ENCODE results near the gene SLC41A3.
"Not testable (repeated sequence)": the region's sequence is repeated elsewhere in the genome, so short reads cannot be mapped to it uniquely, and the experiment has no call there.

The SLC41A3 gene

GRCh38 chr3:126003447-126004190 is 80.3 kb downstream of the SLC41A3 start:
- DNase-seq (ENCODE audit: low spot score), result no peak

GRCh38 chr3:126002189-126002588 is 81.7 kb downstream of the SLC41A3 start:
- no peak for DNase-seq (ENCODE audit: low spot score)

- DNase-seq (ENCODE audit: low spot score), result not testable (repeated sequence)
Measured at GRCh38 chr3:125996751-125997150, 87.2 kb downstream of the SLC41A3 start.

GRCh38 chr3:125990253-125990970 is 93.5 kb downstream of the SLC41A3 start:
- peak; percentile 46 for DNase-seq (ENCODE audit: low spot score)

- not testable (repeated sequence) for DNase-seq (ENCODE audit: low spot score)
Measured at GRCh38 chr3:125984951-125985350, 99.0 kb downstream of the SLC41A3 start.

- not testable (repeated sequence) for DNase-seq (ENCODE audit: low spot score)
Measured at GRCh38 chr3:125977104-125977503, 106.8 kb downstream of the SLC41A3 start.

- not testable (repeated sequence) for DNase-seq (ENCODE audit: low spot score)
Measured at GRCh38 chr3:125976003-125976390, 107.9 kb downstream of the SLC41A3 start.

- DNase-seq (ENCODE audit: low spot score), result not testable (repeated sequence)
Measured at GRCh38 chr3:125975245-125976002, 108.5 kb downstream of the SLC41A3 start.

- peak; percentile 14 for DNase-seq (ENCODE audit: low spot score)
Measured at GRCh38 chr3:125971997-125972944, 111.7 kb downstream of the SLC41A3 start.

- DNase-seq (ENCODE audit: low spot score), result not testable (repeated sequence)
Measured at GRCh38 chr3:125968701-125969592, 115.0 kb downstream of the SLC41A3 start, which contains the start of gene ROPN1B. ROPN1B (plus strand) TSS chr3:125969178; CDS start chr3:125972055, 2,877 bp downstream.

GRCh38 chr3:125968121-125968520 is 115.8 kb downstream of the SLC41A3 start:
- DNase-seq (ENCODE audit: low spot score), result not testable (repeated sequence)

GRCh38 chr3:125967156-125967555 is 116.8 kb downstream of the SLC41A3 start:
- DNase-seq (ENCODE audit: low spot score), result no peak

GRCh38 chr3:125965505-125965904 is 118.4 kb downstream of the SLC41A3 start:
- DNase-seq (ENCODE audit: low spot score), result no peak

GRCh38 chr3:125963834-125964233 is 120.1 kb downstream of the SLC41A3 start:
- not testable (repeated sequence) for DNase-seq (ENCODE audit: low spot score)

- no peak for DNase-seq (ENCODE audit: low spot score)
Measured at GRCh38 chr3:125961289-125961589, 122.7 kb downstream of the SLC41A3 start.

- DNase-seq (ENCODE audit: low spot score), result no peak
Measured at GRCh38 chr3:125960456-125961288, 123.3 kb downstream of the SLC41A3 start.

GRCh38 chr3:125960066-125960424 is 123.9 kb downstream of the SLC41A3 start:
- DNase-seq (ENCODE audit: low spot score), result no peak

GRCh38 chr3:125959317-125960065 is 124.4 kb downstream of the SLC41A3 start:
- no peak for DNase-seq (ENCODE audit: low spot score)

Data from hematopoietic multipotent progenitor cell treated with erythropoietin and hydrocortisone succinate and interleukin-3 and kit ligand, for 15 days (in vitro differentiated cells).